ENCODE measurements around the gene COQ3.

The COQ3 gene

GRCh38 chr6:99347804-99348203, 46.2 kb downstream of the COQ3 start:
- no peak overlapping the region for H3K4me3 ChIP-seq (ENCODE audit: low read length)
- TF ChIP-seq CTCF (IDR thresholded peaks at IDR 0.05; ENCODE audit: low read depth, low read length, poor library complexity, severe bottlenecking) (no peak), EZH2phosphoT487 (IDR thresholded peaks at IDR 0.05; ENCODE audit: borderline replicate concordance, low read length) (no peak)

GRCh38 chr6:99346595-99346994, 47.4 kb downstream of the COQ3 start:
- Histone ChIP-seq H3K79me2 (ENCODE audit: control insufficient read depth, low read length) (no peaks in the 10 kb centered on the region), H3K27me3 (ENCODE audit: control insufficient read depth, low read length) (peaks cover 46% of the 10 kb centered on the region), H3K4me2 (ENCODE audit: low read length) (no peak overlapping the region), H3K4me1 (ENCODE audit: control insufficient read depth, low read length) (no peaks in the 10 kb centered on the region), H3K9me2 (replicated peaks; ENCODE audit: control insufficient read depth, low read length) (no peaks in the 10 kb centered on the region), H3F3A (ENCODE audit: control insufficient read depth, insufficient read depth) (no peaks in the 10 kb centered on the region), H3K4me3 (ENCODE audit: low read length) (no peak overlapping the region), H3K9me3 (ENCODE audit: control insufficient read depth, insufficient read depth, low read length) (no peaks in the 10 kb centered on the region), H3K27ac (ENCODE audit: low read depth, low read length) (no peak overlapping the region), H3K36me3 (ENCODE audit: control insufficient read depth, low read length) (no peaks in the 10 kb centered on the region), H4K20me1 (ENCODE audit: control insufficient read depth, insufficient read depth, low read depth, low read length) (no peaks in the 10 kb centered on the region)
- TF ChIP-seq CTCF (IDR thresholded peaks at IDR 0.05; ENCODE audit: low read depth, low read length, poor library complexity, severe bottlenecking) (no peak), EZH2phosphoT487 (IDR thresholded peaks at IDR 0.05; ENCODE audit: borderline replicate concordance, low read length) (no peak)

More at GRCh38 chr6:99347804-99348203, 46.2 kb downstream of the COQ3 start:
- no peak overlapping the region for H3K4me2 ChIP-seq (ENCODE audit: low read length)
- H3K79me2 ChIP-seq (ENCODE audit: control insufficient read depth, low read length) = no peaks in the 10 kb centered on the region
- no peaks in the 10 kb centered on the region for H3K9me3 ChIP-seq (ENCODE audit: control insufficient read depth, insufficient read depth, low read length)
- no peaks in the 10 kb centered on the region for H3K4me1 ChIP-seq (ENCODE audit: control insufficient read depth, low read length)
- no peaks in the 10 kb centered on the region for H4K20me1 ChIP-seq (ENCODE audit: control insufficient read depth, insufficient read depth, low read depth, low read length)
- peaks cover 48% of the 10 kb centered on the region for H3K27me3 ChIP-seq (ENCODE audit: control insufficient read depth, low read length)
- no peak overlapping the region for H3K27ac ChIP-seq (ENCODE audit: low read depth, low read length)
- no peaks in the 10 kb centered on the region for H3K9me2 ChIP-seq (replicated peaks; ENCODE audit: control insufficient read depth, low read length)
- H3K36me3 ChIP-seq (ENCODE audit: control insufficient read depth, low read length) = no peaks in the 10 kb centered on the region
- H3F3A ChIP-seq (ENCODE audit: control insufficient read depth, insufficient read depth) = no peaks in the 10 kb centered on the region

GRCh38 chr6:99345164-99345563, 48.8 kb downstream of the COQ3 start:
- no peaks in the 10 kb centered on the region for H3K79me2 ChIP-seq (ENCODE audit: control insufficient read depth, low read length)
- H3K27ac ChIP-seq (ENCODE audit: low read depth, low read length) = no peak overlapping the region
- no peaks in the 10 kb centered on the region for H3K4me1 ChIP-seq (ENCODE audit: control insufficient read depth, low read length)
- no peaks in the 10 kb centered on the region for H3F3A ChIP-seq (ENCODE audit: control insufficient read depth, insufficient read depth)
- no peaks in the 10 kb centered on the region for H3K9me2 ChIP-seq (replicated peaks; ENCODE audit: control insufficient read depth, low read length)
- TF ChIP-seq CTCF (IDR thresholded peaks at IDR 0.05; ENCODE audit: low read depth, low read length, poor library complexity, severe bottlenecking) (no peak), EZH2phosphoT487 (IDR thresholded peaks at IDR 0.05; ENCODE audit: borderline replicate concordance, low read length) (no peak)
- H3K27me3 ChIP-seq (ENCODE audit: control insufficient read depth, low read length) = peaks cover 36% of the 10 kb centered on the region
- no peak overlapping the region for H3K4me2 ChIP-seq (ENCODE audit: low read length)
- no peak overlapping the region for H3K4me3 ChIP-seq (ENCODE audit: low read length)
- H3K9me3 ChIP-seq (ENCODE audit: control insufficient read depth, insufficient read depth, low read length) = no peaks in the 10 kb centered on the region
- H4K20me1 ChIP-seq (ENCODE audit: control insufficient read depth, insufficient read depth, low read depth, low read length) = no peaks in the 10 kb centered on the region
- no peaks in the 10 kb centered on the region for H3K36me3 ChIP-seq (ENCODE audit: control insufficient read depth, low read length)

GRCh38 chr6:99344289-99344688, 49.7 kb downstream of the COQ3 start:
- Histone ChIP-seq H3K4me2 (ENCODE audit: low read length) (no peak overlapping the region), H3K9me2 (replicated peaks; ENCODE audit: control insufficient read depth, low read length) (no peaks in the 10 kb centered on the region), H3K36me3 (ENCODE audit: control insufficient read depth, low read length) (no peaks in the 10 kb centered on the region), H3K27me3 (ENCODE audit: control insufficient read depth, low read length) (peaks cover 28% of the 10 kb centered on the region), H3K4me1 (ENCODE audit: control insufficient read depth, low read length) (no peaks in the 10 kb centered on the region), H3K27ac (ENCODE audit: low read depth, low read length) (no peak overlapping the region), H3K4me3 (ENCODE audit: low read length) (no peak overlapping the region), H4K20me1 (ENCODE audit: control insufficient read depth, insufficient read depth, low read depth, low read length) (no peaks in the 10 kb centered on the region), H3F3A (ENCODE audit: control insufficient read depth, insufficient read depth) (no peaks in the 10 kb centered on the region), H3K79me2 (ENCODE audit: control insufficient read depth, low read length) (no peaks in the 10 kb centered on the region), H3K9me3 (ENCODE audit: control insufficient read depth, insufficient read depth, low read length) (no peaks in the 10 kb centered on the region)
- TF ChIP-seq CTCF (IDR thresholded peaks at IDR 0.05; ENCODE audit: low read depth, low read length, poor library complexity, severe bottlenecking) (no peak), EZH2phosphoT487 (IDR thresholded peaks at IDR 0.05; ENCODE audit: borderline replicate concordance, low read length) (no peak)
